Mammary epithelial cell (primary cell): ENCODE measurements around the gene SHISA7.
A peak's percentile ranks its signal among the peaks of the same experiment; 100 is the strongest.

Source experiments
- CTCF ChIP-seq, 2 donors: IDR thresholded peaks in 1 of 2; conservative IDR thresholded peaks in 1 of 2; 2 replicates each; pipeline ENCODE4 v1.5.1; 2011 to 2012; ENCODE audit warnings: inconsistent platforms in 2 of 2, low read length in 2 of 2, mild to moderate bottlenecking in 2 of 2, control low read depth in 1 of 2, low read depth in 1 of 2; ENCODE audit not compliant: insufficient read depth in 1 of 2; ENCODE audit errors: extremely low read depth in 1 of 2
- EZH2 ChIP-seq: IDR thresholded peaks from 2 replicates; pipeline ENCODE4 v1.6.1; 2012; ENCODE audit warnings: low read length, inconsistent platforms, borderline replicate concordance

GRCh38 chr19:55454787-55455243 lies 11.7 kb upstream of the SHISA7 start:
- TF ChIP-seq CTCF (conservative IDR thresholded peaks at IDR 0.05 in 1 of 2, IDR thresholded peaks at IDR 0.05 in 1 of 2; ENCODE audit: extremely low read depth in 1 of 2, insufficient read depth in 1 of 2, low read depth in 1 of 2, low read length in 2 of 2) (peak; percentile 79 to 80), EZH2 (no peak)
